HepG2 (cell line): Measurements from ENCODE around the gene USP15. TPM values are rescaled to one million over a fixed set of nuclear protein-coding genes. Genes with fewer than 3 reads are reported as not detected.

Experiments
- ATAC-seq: fragments of 200-7000 bp; cut with Tn5 transposase; 3 replicates; pipeline ENCODE4 v1.9.1; 2020; ENCODE audit warnings: mild to moderate bottlenecking, moderate library complexity
- BruUV-seq: library from RNA; stranded (reverse); fragments of 400-500 nt; replicated peaks from 2 replicates; lab custom pipeline; 2021; lab: Mats Ljungman, UMichigan
- CTCF ChIA-PET: fragments of 300-600 bp; formaldehyde crosslinking; extraction: SDS; loops from one replicate; lab custom pipeline; 2021; ENCODE audit warnings: low total read pairs, inconsistent platforms, low intra/inter-chr PET ratio; lab: Yijun Ruan, JAX
- POLR2A ChIA-PET: fragments of 350-600 bp; sonication (Branson Sonifier 250); formaldehyde crosslinking; loops from one replicate; lab custom pipeline; 2020; ENCODE audit warnings: antibody characterized with exemption, inconsistent platforms; lab: Yijun Ruan, JAX
- DNase-seq: peaks from one replicate; pipeline ENCODE4 v3.0.0-alpha.2; 2015; ENCODE audit warnings: low spot score
- FAIRE-seq: peaks from 3 replicates; lab custom pipeline; 2011; peaks lifted over from hg19 to GRCh38; lab: Jason Lieb, UNC
- H2AFZ ChIP-seq: one replicate; pipeline ENCODE4 v1.6.1; 2011; ENCODE audit warnings: low read length, inconsistent platforms
- H3K27ac ChIP-seq: fragments of 300-600 bp; 3 replicates; pipeline ENCODE4 v1.8.0; 2011; ENCODE audit warnings: mixed run types, mild to moderate bottlenecking, mixed read lengths, low read length, inconsistent platforms; ENCODE audit not compliant: insufficient read depth; ENCODE audit errors: extremely low read length
- H3K27me3 ChIP-seq, 2 experiments: fragments of 200-600 bp in 1 of 2; 2 replicates in 1 of 2; 3 replicates in 1 of 2; pipeline versions ENCODE4 v1.6.0 to v1.8.0; 2011; ENCODE audit warnings: low read length in 2 of 2, mild to moderate bottlenecking in 2 of 2, moderate library complexity in 2 of 2, inconsistent platforms in 1 of 2; ENCODE audit not compliant: insufficient read depth in 2 of 2, control insufficient read depth in 1 of 2
- H3K36me3 ChIP-seq, 2 experiments: fragments of 200-600 bp in 1 of 2; replicated peaks in 1 of 2; 2 replicates in 1 of 2; 3 replicates in 1 of 2; pipeline versions ENCODE4 v1.5.1 to v1.8.0; 2011; ENCODE audit warnings: low read length in 2 of 2, inconsistent platforms in 1 of 2; ENCODE audit not compliant: insufficient read depth in 2 of 2, control insufficient read depth in 1 of 2
- H3K4me1 ChIP-seq: 2 replicates; pipeline ENCODE4 v1.5.1; 2012; ENCODE audit warnings: low read length, inconsistent platforms; ENCODE audit not compliant: insufficient read depth
- H3K4me2 ChIP-seq: 2 replicates; pipeline ENCODE4 v1.6.0; 2011; ENCODE audit warnings: low read depth, low read length, inconsistent platforms
- H3K4me3 ChIP-seq, 3 experiments: fragments of 200-600 bp in 1 of 3; sonication (generic), shearing (Covaris generic) in 1 of 3; replicated peaks in 1 of 3; 2 replicates each; pipeline ENCODE4 v1.5.1; 2011 to 2016; ENCODE audit warnings: low read length in 3 of 3, inconsistent platforms in 2 of 3, low read depth in 2 of 3, mild to moderate bottlenecking in 2 of 3, control low read depth in 1 of 3, mixed read lengths in 1 of 3; ENCODE audit not compliant: insufficient read depth in 1 of 3
- H3K79me2 ChIP-seq: one replicate; pipeline ENCODE4 v1.6.1; 2011; ENCODE audit warnings: low read length, inconsistent platforms; ENCODE audit not compliant: insufficient read depth
- H3K9ac ChIP-seq: 2 replicates; pipeline ENCODE4 v1.6.0; 2011; ENCODE audit warnings: mild to moderate bottlenecking, low read depth, low read length, inconsistent platforms; ENCODE audit not compliant: insufficient read depth
- H3K9me3 ChIP-seq: 2 replicates; pipeline ENCODE4 v1.5.1; 2012; ENCODE audit warnings: mild to moderate bottlenecking, low read length
- H4K20me1 ChIP-seq: 2 replicates; pipeline ENCODE4 v1.6.0; 2011; ENCODE audit warnings: inconsistent platforms, mild to moderate bottlenecking, low read length, moderate library complexity; ENCODE audit not compliant: insufficient read depth
- ATF7 ChIP-seq, 2 experiments: fragments of 450-650 bp in 1 of 2; sonication (generic) in 1 of 2; formaldehyde crosslinking in 1 of 2; IDR thresholded peaks; 2 replicates each; pipeline versions ENCODE4 v1.4.0 to v1.6.1; 2016 to 2020; ENCODE audit warnings: antibody characterized with exemption in 1 of 2, mild to moderate bottlenecking in 1 of 2, missing genetic modification reagents in 1 of 2
- CBX1 ChIP-seq: IDR thresholded peaks from one replicate; pipeline ENCODE4 v1.6.1; 2016; ENCODE audit warnings: antibody characterized with exemption, low read depth
- HOXA7 ChIP-seq: sonication (generic); formaldehyde crosslinking; IDR thresholded peaks from 2 replicates; pipeline ENCODE4 v1.8.1; 2022; ENCODE audit warnings: mild to moderate bottlenecking, missing genetic modification reagents, moderate library complexity
- MAFG ChIP-seq: sonication (generic); formaldehyde crosslinking; IDR thresholded peaks from 2 replicates; pipeline ENCODE4 v1.5.1; 2020; ENCODE audit warnings: mild to moderate bottlenecking, missing genetic modification reagents
- PTBP1 ChIP-seq: fragments of 200-400 bp; formaldehyde crosslinking; IDR thresholded peaks from 2 replicates; pipeline ENCODE4 v1.6.1; 2018; ENCODE audit warnings: low read length, low read depth; ENCODE audit not compliant: poor library complexity, severe bottlenecking
- SIX4 ChIP-seq: sonication (generic); formaldehyde crosslinking; IDR thresholded peaks from 2 replicates; pipeline ENCODE4 v1.4.0; 2020; ENCODE audit warnings: missing genetic modification reagents
- TAF1 ChIP-seq: sonication (generic); formaldehyde crosslinking; IDR thresholded peaks from 2 replicates; pipeline ENCODE4 v1.4.0; 2020; ENCODE audit warnings: missing genetic modification reagents
- TARDBP ChIP-seq: sonication (generic); formaldehyde crosslinking; IDR thresholded peaks from 2 replicates; pipeline ENCODE4 v1.8.0; 2022; ENCODE audit warnings: mild to moderate bottlenecking, missing genetic modification reagents
- ZNF17 ChIP-seq: sonication (generic); formaldehyde crosslinking; IDR thresholded peaks from 2 replicates; pipeline ENCODE4 v1.5.0; 2020; ENCODE audit warnings: mild to moderate bottlenecking, missing genetic modification reagents
- ZNF264 ChIP-seq: sonication (generic); formaldehyde crosslinking; IDR thresholded peaks from 2 replicates; pipeline ENCODE4 v1.4.0; 2020; ENCODE audit warnings: missing genetic modification reagents
- ZNF605 ChIP-seq: sonication (generic); formaldehyde crosslinking; IDR thresholded peaks from 2 replicates; pipeline ENCODE4 v1.8.0; 2022; ENCODE audit warnings: mild to moderate bottlenecking, missing genetic modification reagents
- WGBS: methylation state at CpG from one replicate; pipeline ENCODE4 v1.1.6; 2017; ENCODE audit warnings: low lambda C conversion rate; 5-methylcytosine and 5-hydroxymethylcytosine counted together
- in situ Hi-C: cut with HindIII; loops from 2 replicates; pipeline ENCODE4 v1.10.0; 2017; ENCODE audit warnings: low pct_unique_long_range_greater_than_20kb; ENCODE audit not compliant: extremely low pct_ligation_motif_present
- intact Hi-C: fragments of 100-400 bp; cut with micrococcal nuclease; formaldehyde crosslinking; loops from one replicate; pipeline ENCODE4 v1.10.0; 2022; ENCODE audit not compliant: unreplicated experiment
- polyA plus RNA-seq, 8 experiments: library from polyadenylated mRNA; depleted of rRNA in 3 of 8; stranded (reverse) in 7 of 8; unstranded in 1 of 8; fragments of >200 nt; fragmentation: Illumina TruSeq in 4 of 8; extraction: Trizol in 4 of 8; gene quantifications; 2 replicates each; pipeline versions ENCODE4 v1.2.1 to v1.2.3, GENCODE V29; 2011 to 2016; ENCODE audit warnings: low read depth in 4 of 8, missing spikeins in 1 of 8, mixed read lengths in 1 of 8; ENCODE audit not compliant: insufficient read depth in 1 of 8
- total RNA-seq, 5 experiments: library from RNA; depleted of rRNA; stranded (reverse); fragments of >200 nt; fragmentation: Illumina TruSeq; extraction: Trizol; gene quantifications; 2 replicates each; pipeline ENCODE4 v1.2.3, GENCODE V29; 2016; ENCODE audit warnings: low read depth in 1 of 5
- TF ChIP-seq, protein P1 (sequence below): sonication (generic); formaldehyde crosslinking; IDR thresholded peaks from 2 replicates; pipeline ENCODE4 v1.4.0; 2020; ENCODE audit warnings: missing genetic modification reagents, borderline replicate concordance
- TF ChIP-seq, protein P2 (sequence below): sonication (generic); formaldehyde crosslinking; IDR thresholded peaks from 2 replicates; pipeline ENCODE4 v1.8.1; 2023; ENCODE audit warnings: mild to moderate bottlenecking, moderate library complexity, missing genetic modification reagents
- TF ChIP-seq, protein P3 (sequence below): IDR thresholded peaks from 2 replicates; pipeline ENCODE4 v1.6.1; 2016; ENCODE audit warnings: missing compliant biosample characterization, missing genetic modification reagents, borderline replicate concordance
- TF ChIP-seq, protein P4 (sequence below): sonication (generic); formaldehyde crosslinking; IDR thresholded peaks from 2 replicates; pipeline ENCODE4 v1.5.1; 2020; ENCODE audit warnings: mild to moderate bottlenecking, missing genetic modification reagents

The USP15 gene
- total and polyA plus RNA-seq, 2 of the 13 experiments (the other 11 are each of a cell fraction or from before 2014, with no cell fraction given): 17.3 to 51.7 TPM

DNA sequence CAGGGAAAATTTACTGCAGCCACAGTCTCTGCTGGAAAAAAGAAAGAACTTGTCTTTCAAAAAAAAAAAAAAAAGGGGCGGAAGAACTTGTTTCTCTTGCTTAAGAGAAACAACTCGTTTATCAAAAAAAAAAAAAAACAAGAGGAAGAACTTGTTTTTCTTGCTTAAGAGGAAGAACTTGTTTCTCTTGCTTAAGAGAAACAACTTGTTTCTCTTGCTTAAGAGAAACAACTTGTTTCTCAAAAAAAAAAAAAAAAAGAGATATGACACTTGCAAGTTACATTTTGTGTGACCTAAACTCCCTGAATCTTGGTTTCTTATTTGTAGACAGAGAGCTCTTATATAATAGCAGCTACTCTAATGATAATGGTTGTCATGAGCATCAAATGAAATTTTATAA lies 44.7 kb upstream of the USP15 start:
- Histone ChIP-seq H2AFZ (no peak overlapping the region), H3K36me3 (no peaks in the 10 kb centered on the region), H3K9me3 (no peaks in the 10 kb centered on the region), H3K9ac (no peak overlapping the region), H4K20me1 (no peaks in the 10 kb centered on the region), H3K4me3 (no peak overlapping the region), H3K27me3 (no peaks in the 10 kb centered on the region), H3K4me2 (no peak overlapping the region), H3K4me1 (no peaks in the 10 kb centered on the region), H3K79me2 (no peaks in the 10 kb centered on the region), H3K27ac (no peak overlapping the region)
- DNase-seq: no peak
- TF ChIP-seq, protein P1, sequence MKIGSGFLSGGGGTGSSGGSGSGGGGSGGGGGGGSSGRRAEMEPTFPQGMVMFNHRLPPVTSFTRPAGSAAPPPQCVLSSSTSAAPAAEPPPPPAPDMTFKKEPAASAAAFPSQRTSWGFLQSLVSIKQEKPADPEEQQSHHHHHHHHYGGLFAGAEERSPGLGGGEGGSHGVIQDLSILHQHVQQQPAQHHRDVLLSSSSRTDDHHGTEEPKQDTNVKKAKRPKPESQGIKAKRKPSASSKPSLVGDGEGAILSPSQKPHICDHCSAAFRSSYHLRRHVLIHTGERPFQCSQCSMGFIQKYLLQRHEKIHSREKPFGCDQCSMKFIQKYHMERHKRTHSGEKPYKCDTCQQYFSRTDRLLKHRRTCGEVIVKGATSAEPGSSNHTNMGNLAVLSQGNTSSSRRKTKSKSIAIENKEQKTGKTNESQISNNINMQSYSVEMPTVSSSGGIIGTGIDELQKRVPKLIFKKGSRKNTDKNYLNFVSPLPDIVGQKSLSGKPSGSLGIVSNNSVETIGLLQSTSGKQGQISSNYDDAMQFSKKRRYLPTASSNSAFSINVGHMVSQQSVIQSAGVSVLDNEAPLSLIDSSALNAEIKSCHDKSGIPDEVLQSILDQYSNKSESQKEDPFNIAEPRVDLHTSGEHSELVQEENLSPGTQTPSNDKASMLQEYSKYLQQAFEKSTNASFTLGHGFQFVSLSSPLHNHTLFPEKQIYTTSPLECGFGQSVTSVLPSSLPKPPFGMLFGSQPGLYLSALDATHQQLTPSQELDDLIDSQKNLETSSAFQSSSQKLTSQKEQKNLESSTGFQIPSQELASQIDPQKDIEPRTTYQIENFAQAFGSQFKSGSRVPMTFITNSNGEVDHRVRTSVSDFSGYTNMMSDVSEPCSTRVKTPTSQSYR: no peak
- no peak for TF ChIP-seq TARDBP (CRISPR knock-in tag)
- TF ChIP-seq, protein P2, sequence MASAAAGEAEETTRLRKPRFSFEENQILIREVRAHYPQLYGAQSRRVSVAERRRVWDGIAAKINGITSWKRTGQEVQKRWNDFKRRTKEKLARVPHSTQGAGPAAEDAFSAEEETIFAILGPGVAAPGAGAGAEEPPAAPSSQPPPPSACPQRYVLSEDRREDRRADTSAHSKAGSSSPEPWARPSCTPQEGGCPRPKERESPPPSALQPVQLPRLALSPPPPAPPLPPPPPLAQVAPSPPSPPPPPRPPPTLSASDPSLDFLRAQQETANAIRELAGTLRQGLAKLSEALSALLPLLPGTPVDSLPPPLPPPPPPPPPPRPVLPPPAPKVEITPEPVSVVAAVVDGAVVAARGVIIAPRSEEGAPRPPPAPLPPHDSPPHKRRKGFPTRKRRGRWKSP (CRISPR knock-in tag): no peak
- no peak for TF ChIP-seq TAF1 (CRISPR knock-in tag)
- TF ChIP-seq, protein P3, sequence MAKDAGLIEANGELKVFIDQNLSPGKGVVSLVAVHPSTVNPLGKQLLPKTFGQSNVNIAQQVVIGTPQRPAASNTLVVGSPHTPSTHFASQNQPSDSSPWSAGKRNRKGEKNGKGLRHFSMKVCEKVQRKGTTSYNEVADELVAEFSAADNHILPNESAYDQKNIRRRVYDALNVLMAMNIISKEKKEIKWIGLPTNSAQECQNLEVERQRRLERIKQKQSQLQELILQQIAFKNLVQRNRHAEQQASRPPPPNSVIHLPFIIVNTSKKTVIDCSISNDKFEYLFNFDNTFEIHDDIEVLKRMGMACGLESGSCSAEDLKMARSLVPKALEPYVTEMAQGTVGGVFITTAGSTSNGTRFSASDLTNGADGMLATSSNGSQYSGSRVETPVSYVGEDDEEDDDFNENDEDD (CRISPR knock-in tag): no peak
- TF ChIP-seq MAFG (CRISPR knock-in tag): no peak
- no peak for TF ChIP-seq ZNF17 (CRISPR knock-in tag)
- TF ChIP-seq CBX1: no peak
- no peak for TF ChIP-seq SIX4 (CRISPR knock-in tag)
- TF ChIP-seq ZNF264 (CRISPR knock-in tag): no peak
- TF ChIP-seq, protein P4, sequence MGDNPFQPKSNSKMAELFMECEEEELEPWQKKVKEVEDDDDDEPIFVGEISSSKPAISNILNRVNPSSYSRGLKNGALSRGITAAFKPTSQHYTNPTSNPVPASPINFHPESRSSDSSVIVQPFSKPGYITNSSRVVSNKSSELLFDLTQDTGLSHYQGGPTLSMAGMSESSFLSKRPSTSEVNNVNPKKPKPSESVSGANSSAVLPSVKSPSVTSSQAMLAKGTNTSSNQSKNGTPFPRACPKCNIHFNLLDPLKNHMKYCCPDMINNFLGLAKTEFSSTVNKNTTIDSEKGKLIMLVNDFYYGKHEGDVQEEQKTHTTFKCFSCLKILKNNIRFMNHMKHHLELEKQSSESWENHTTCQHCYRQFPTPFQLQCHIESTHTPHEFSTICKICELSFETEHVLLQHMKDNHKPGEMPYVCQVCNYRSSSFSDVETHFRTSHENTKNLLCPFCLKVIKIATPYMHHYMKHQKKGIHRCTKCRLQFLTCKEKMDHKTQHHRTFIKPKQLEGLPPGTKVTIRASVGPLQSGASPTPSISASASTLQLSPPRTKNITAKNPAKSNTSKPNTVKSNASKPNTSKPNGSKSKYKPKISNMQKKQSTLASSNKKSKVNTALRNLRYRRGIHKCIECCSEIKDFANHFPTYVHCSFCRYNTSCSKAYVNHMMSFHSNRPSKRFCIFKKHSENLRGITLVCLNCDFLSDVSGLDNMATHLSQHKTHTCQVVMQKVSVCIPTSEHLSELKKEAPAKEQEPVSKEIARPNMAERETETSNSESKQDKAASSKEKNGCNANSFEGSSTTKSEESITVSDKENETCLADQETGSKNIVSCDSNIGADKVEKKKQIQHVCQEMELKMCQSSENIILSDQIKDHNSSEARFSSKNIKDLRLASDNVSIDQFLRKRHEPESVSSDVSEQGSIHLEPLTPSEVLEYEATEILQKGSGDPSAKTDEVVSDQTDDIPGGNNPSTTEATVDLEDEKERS: no peak
- no peak for TF ChIP-seq ATF7 (IDR thresholded peaks at IDR 0.05)
- no peak for TF ChIP-seq ATF7 (CRISPR knock-in tag; IDR thresholded peaks at IDR 0.05)
- TF ChIP-seq ZNF605 (CRISPR knock-in tag): no peak
- no peak for TF ChIP-seq PTBP1
- no peak for TF ChIP-seq HOXA7 (CRISPR knock-in tag)
- ATAC-seq: no peak
- BruUV-seq: no TSS peak
- intact Hi-C loops (no loop called here), in situ Hi-C loops (no loop called here)
- POLR2A ChIA-PET: no interaction called here
- 7% methylated on average over 2 of the region's 2 CpGs for WGBS
- CTCF ChIA-PET: no interaction called here
- FAIRE-seq: no peak
